HEK293T (cell line): ENCODE data around the gene CUX1.

Experiments used
- CTBP1 ChIP-seq: fragments of 450-650 bp; IDR thresholded peaks from 2 replicates; pipeline ENCODE4 v1.6.1; 2016; ENCODE audit warnings: borderline replicate concordance
- ELF4 ChIP-seq: fragments of 450-650 bp; IDR thresholded peaks from 2 replicates; pipeline ENCODE4 v1.6.1; 2017; ENCODE audit warnings: antibody characterized with exemption
- FOXA1 ChIP-seq: fragments of 450-650 bp; IDR thresholded peaks from 2 replicates; pipeline ENCODE4 v1.6.1; 2016; ENCODE audit warnings: mild to moderate bottlenecking
- FOXK2 ChIP-seq: fragments of 450-650 bp; IDR thresholded peaks from 2 replicates; pipeline ENCODE4 v1.6.1; 2016; ENCODE audit warnings: mild to moderate bottlenecking
- FOXM1 ChIP-seq: fragments of 450-650 bp; IDR thresholded peaks from 2 replicates; pipeline ENCODE4 v1.6.1; 2017; ENCODE audit warnings: mild to moderate bottlenecking, borderline replicate concordance
- PKNOX1 ChIP-seq: fragments of 450-650 bp; IDR thresholded peaks from 2 replicates; pipeline ENCODE4 v1.6.1; 2016
- SP1 ChIP-seq: fragments of 450-650 bp; IDR thresholded peaks from 2 replicates; pipeline ENCODE4 v1.6.1; 2017
- SUZ12 ChIP-seq: fragments of 450-650 bp; IDR thresholded peaks from 2 replicates; pipeline ENCODE4 v1.6.1; 2016; ENCODE audit warnings: mild to moderate bottlenecking
- ZNF384 ChIP-seq: fragments of 450-650 bp; IDR thresholded peaks from 2 replicates; pipeline ENCODE4 v1.6.1; 2016

GRCh38 chr7:102132209-102132752, 314.9 kb downstream of the CUX1 start:
- no peak for TF ChIP-seq FOXK2
- TF ChIP-seq SP1: no peak
- no peak for TF ChIP-seq FOXA1
- no peak for TF ChIP-seq CTBP1
- TF ChIP-seq ZNF384: no peak
- TF ChIP-seq PKNOX1: no peak
- no peak for TF ChIP-seq ELF4
- TF ChIP-seq FOXM1: no peak
- no peak for TF ChIP-seq SUZ12
